Measurements from ENCODE around the gene ASNSD1.

The ASNSD1 gene

DNA sequence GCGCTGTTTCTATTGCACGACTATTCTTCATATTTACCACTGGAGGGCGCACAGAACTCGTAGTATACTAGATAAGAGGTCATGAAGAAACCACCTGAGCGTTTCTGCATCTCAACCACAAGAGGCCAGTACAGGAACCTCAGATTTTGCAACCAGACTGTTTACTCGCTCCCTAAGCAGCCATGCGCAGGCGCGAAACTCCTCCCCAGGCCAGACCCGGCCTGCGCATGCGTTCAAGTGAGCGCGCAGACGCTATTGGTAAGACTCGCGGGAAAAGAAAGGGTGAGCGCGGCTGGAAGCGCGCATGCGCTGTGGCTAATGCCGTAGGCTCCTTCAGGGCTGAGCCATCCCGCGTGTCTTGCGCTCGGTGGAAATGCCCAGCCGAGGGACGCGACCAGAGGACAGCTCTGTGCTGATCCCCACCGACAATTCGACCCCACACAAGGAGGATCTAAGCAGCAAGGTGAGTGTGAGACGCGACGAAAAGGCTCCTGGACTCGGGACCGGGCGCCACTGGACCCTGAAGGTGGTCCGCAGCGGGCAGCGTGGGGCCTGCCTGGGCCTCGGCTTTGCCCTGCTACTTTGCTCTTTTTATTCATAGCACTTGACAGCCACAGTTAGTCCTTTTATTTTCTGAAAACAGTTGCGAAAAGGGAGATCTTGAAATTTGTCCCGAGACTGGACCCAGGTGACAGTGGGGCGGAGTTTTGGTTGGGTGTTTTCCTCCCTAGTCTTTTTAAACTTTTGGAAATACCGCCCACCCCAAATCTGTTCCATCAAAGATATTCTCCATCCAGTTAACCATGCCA is at the start of gene ASNSD1:
Gene ASNSD1 (plus strand): TSS at position 312 of the 809 bp plus-strand sequence. CDS start 4,674 bp downstream, outside the sequence.
- in situ Hi-C loops (cut with MboI; ENCODE audit: low sequenced_read_pairs), result no loop called here

GRCh38 chr2:189613077-189613636 is 48.1 kb upstream of the ASNSD1 start:
- in situ Hi-C loops (cut with MboI; ENCODE audit: low sequenced_read_pairs), result no loop called here

DNA sequence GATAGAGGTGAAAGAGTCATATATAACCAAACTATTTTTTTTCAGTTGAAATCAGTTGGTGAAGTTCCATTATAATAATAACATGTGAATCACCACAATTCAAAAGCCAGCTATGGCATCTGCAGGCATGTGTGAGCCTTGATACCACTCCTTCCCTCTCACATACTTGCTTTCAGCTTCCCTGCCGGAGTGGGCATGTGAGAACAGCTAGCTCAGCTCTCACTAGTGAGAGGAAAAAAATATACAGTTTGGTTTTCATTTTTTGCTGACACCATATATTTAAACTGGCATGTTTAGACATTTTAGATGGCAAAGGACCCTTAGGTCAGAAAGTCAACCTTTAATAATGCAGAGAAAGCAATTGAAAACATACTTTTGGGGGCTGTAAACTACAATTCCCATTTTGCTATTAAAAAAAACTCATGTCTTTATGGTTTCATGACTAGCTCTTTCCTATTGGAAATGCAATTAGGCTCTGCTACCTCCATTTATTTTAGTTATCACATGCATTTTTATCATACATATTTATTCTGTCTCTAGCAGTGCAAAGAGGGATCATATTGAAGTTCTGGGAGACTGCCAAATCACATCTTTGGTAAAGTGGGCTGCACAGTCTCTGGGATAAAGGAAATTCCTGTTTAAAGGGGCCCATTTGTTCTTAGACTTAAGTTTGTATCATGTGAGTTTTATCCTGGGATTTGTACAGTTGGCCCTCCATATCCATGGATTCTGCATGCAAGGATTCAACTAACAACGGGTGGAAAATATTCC is 47.4 kb upstream of the ASNSD1 start:
- in situ Hi-C loops (cut with MboI; ENCODE audit: low sequenced_read_pairs), result no loop called here

- in situ Hi-C loops (cut with MboI; ENCODE audit: low sequenced_read_pairs), result no loop called here
Measured at GRCh38 chr2:189614585-189614984, 46.7 kb upstream of the ASNSD1 start.

GRCh38 chr2:189618197-189618596 is 43.1 kb upstream of the ASNSD1 start:
- in situ Hi-C loops (cut with MboI; ENCODE audit: low sequenced_read_pairs), result no loop called here

DNA sequence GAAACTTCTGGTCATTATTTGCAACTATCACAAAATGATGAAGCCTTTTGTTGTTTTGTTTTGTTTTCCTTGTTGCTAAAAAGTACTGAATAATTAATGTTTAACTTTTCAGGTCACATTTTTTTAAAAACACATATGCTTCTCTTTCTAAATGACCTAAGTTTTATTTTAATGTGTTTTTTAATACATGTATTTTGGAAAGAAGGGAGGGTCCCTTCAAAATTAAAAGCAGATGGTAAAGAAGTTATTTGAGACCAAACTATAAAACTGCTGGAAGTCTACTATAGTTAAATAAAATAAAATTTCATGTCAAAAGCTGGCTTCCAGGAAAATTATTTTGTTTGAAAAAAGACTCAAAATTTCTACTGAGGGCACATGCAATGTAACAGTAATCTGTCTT is 39.5 kb upstream of the ASNSD1 start:
- in situ Hi-C loops (cut with MboI; ENCODE audit: low sequenced_read_pairs), result no loop called here

DNA sequence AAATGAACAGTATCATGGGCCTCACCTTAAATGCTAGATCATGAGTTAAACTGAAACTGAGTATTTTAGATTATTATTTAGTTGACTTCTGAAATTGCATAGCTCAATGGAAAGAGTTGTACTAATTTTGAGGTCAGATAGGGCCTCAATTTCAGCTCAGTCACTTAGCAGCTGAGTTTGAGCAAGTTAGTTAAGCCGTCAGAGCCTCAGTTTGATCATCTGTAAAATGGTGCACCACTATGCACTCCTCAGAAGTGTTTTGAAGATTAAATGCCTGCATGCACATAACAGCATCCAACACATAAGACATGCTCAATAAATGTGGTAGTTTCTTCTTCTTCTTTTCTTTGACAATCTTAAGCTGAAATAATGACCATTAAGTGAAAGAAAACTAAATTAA is 38.2 kb upstream of the ASNSD1 start:
- in situ Hi-C loops (cut with MboI; ENCODE audit: low sequenced_read_pairs), result no loop called here

GRCh38 chr2:189624648-189625355 is 36.5 kb upstream of the ASNSD1 start:
- in situ Hi-C loops (cut with MboI; ENCODE audit: low sequenced_read_pairs), result no loop called here

GRCh38 chr2:189625636-189626035 is 35.6 kb upstream of the ASNSD1 start:
- in situ Hi-C loops (cut with MboI; ENCODE audit: low sequenced_read_pairs), result no loop called here

DNA sequence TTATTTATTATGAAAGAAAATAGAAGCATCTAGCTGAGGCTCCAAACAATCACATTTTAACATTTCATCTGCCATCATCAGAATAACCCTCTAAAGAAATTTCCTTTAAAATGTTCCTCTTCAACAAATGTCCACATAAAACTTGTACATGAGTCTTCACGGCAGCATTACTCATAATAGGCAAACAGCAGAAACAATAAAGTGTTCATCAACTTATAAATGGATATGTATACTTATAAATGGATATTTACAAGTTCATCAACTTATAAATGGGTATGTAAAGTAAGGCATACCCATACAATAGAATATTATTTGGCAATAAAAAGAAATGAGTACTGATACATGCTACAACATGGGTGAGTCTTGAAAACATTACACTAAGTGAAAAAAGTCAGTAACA is 33.5 kb upstream of the ASNSD1 start:
- in situ Hi-C loops (cut with MboI; ENCODE audit: low sequenced_read_pairs), result no loop called here

- in situ Hi-C loops (cut with MboI; ENCODE audit: low sequenced_read_pairs), result no loop called here
Measured at GRCh38 chr2:189628817-189629530, 32.3 kb upstream of the ASNSD1 start.

DNA sequence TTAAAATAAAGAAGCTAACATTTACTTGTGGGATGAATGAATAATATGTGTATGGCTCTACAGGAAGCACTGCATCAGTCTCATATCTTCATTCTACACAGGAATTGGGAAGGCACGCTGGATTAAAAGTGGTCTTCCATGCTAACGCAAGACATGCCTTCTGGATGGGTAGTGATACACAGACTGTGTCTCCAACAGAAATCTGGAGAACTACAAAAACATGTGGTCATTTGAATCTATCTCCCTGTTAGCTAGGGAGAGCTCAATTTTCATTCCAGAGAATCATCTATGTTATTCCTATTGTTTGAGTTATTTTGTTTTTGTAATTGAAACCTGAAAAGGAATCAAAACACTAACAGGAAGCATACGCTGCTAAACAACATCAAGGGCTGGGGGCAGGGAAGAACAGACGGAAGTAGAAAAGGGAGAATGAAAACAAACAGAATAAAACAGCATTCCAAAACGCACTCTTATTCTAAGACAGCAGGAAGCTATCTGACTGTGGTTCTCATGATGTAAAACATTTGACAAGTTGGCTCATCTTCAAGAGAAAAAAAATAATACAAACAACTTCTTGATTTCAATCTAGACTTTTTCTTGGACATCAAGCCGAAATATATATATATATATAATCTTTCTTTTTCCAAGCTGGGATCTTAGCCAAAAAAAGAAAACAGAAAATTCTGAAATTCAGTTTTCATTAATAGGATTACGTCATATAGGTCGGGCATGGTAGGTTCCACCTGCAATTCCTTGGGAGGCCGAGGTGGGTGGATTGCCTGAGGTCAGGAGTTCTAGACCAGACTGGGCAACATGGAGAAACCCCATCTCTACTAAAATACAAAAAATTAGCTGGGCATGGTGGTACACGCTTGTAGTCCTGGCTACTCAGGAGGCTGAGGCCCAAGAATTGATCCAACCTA is 31.5 kb upstream of the ASNSD1 start:
- in situ Hi-C loops (cut with MboI; ENCODE audit: low sequenced_read_pairs), result no loop called here

GRCh38 chr2:189631849-189632248 is 29.4 kb upstream of the ASNSD1 start:
- in situ Hi-C loops (cut with MboI; ENCODE audit: low sequenced_read_pairs), result no loop called here

DNA sequence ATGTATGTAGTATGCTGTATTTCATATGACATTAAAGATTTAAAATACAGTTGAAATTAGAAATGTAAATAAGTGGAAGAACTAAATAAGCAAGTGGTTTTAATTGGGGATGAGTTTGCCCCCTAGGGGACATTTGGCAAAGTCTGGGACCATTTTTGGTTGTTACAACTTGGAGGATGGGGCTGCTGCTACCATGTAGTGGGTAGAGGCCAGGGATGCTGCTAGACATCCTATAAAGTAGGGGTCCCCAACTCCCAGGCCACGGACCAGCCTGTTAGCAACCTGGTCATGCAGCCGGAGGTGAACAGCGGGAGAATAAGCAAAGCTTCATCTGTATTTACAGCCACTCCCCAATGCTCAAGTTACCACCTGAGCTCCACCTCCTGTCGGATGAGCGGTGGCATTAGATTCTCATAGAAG is 27.9 kb upstream of the ASNSD1 start:
- in situ Hi-C loops (cut with MboI; ENCODE audit: low sequenced_read_pairs), result no loop called here

GRCh38 chr2:189635353-189635752 is 25.9 kb upstream of the ASNSD1 start:
- in situ Hi-C loops (cut with MboI; ENCODE audit: low sequenced_read_pairs), result no loop called here

DNA sequence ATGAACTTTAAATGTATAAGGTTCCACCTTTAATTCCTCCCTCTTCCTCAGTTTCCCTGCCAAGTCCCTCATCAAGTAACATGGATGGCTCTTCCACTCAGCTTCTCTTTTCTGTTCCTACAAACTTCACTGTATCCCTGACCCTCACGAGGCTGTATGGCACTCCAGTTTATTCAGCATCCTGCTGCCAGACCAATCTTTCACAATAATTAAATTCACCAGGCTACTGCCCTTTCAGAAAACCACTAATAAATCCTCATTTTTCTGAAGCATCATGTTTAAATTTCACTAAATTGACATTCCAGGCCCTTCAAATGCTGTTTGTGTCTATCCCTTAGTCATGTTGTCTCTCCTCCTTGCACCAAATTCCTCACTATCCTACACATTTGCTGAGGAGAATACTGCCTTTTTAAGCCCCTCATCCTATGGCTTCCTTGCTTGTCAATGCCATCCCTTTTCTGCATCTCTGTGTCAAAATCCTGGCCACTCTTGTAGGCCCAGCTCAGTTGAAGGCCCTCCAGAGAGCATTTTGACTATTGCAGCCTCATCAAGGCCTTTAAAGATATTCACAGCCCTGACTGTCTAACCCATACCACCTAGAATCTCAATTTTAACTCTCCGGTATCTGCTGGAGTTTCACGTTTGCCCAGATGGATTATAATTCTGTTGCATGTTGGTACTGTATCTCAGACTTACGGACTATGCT is 22.8 kb upstream of the ASNSD1 start:
- in situ Hi-C loops (cut with MboI; ENCODE audit: low sequenced_read_pairs), result no loop called here

DNA sequence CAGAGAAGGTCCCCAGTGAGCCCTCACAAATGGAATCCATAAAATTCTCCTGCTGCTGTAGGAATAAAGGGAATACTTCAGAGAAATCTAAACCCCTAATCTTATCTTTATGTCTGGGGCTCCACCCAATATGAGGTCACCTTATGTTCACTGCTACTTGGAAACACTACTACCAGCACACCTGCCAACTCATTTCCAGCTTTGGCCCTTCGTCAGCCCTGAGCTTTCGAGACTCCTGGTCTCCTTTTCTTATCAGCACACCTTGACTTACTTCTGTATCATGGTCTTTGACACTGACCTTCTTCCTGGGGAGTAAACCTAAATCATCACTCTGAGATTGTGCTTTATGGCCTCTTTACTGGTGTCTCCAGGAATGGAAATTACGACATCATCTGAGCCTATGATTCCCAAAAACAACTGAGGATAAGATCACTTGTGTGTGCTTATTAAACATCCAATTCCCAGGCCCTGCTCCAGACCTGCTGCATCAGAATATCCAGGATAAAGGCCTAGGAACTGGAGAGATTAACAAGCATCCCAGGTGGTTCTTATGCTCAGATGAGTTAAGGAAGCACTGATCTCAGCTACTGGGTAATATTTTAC is 22.2 kb upstream of the ASNSD1 start:
- in situ Hi-C loops (cut with MboI; ENCODE audit: low sequenced_read_pairs), result no loop called here

DNA sequence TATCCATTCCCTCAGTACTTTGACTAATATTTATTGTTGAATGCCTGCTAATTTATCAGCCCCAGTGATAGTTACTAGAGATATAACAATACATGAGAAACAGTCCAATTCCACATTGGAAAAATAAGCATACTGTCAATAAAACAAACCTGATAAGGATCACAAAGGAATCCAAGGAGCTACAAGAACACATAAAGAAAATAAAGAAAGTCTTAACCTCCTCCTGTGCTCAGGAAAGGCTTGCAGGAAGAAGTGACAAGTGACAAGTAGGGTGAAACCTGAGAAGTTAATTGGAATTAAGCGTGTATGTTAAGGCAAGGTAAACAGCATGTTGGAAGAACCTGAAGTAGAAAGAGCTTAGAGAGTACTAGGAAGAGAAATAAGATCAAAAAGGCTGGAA is 20.3 kb upstream of the ASNSD1 start:
- in situ Hi-C loops (cut with MboI; ENCODE audit: low sequenced_read_pairs), result no loop called here

- in situ Hi-C loops (cut with MboI; ENCODE audit: low sequenced_read_pairs), result no loop called here
Measured at GRCh38 chr2:189641590-189641989, 19.7 kb upstream of the ASNSD1 start.

Measured in hTERT RPE-1 (cell line).